Ishikawa (cell line): Measurements from ENCODE around the gene CCDC198.

Experiments
- CEBPB ChIP-seq: IDR thresholded peaks from 2 replicates; pipeline ENCODE4 v1.6.1; 2012
- CREB1 ChIP-seq: IDR thresholded peaks from 2 replicates; pipeline ENCODE4 v1.6.1; 2012; ENCODE audit warnings: low read depth
- EGR1 ChIP-seq: IDR thresholded peaks from 2 replicates; pipeline ENCODE4 v1.6.1; 2012
- EP300 ChIP-seq: IDR thresholded peaks from 2 replicates; pipeline ENCODE4 v1.6.1; 2012; ENCODE audit warnings: borderline replicate concordance
- FOXM1 ChIP-seq: IDR thresholded peaks from 2 replicates; pipeline ENCODE4 v1.6.1; 2012; ENCODE audit warnings: low read depth, borderline replicate concordance
- MAX ChIP-seq: IDR thresholded peaks from 2 replicates; pipeline ENCODE4 v1.6.1; 2012
- NFIC ChIP-seq: IDR thresholded peaks from 2 replicates; pipeline ENCODE4 v1.6.1; 2012
- RAD21 ChIP-seq: IDR thresholded peaks from 2 replicates; pipeline ENCODE4 v1.6.1; 2012; ENCODE audit warnings: low read depth
- REST ChIP-seq: IDR thresholded peaks from 2 replicates; pipeline ENCODE4 v1.6.1; 2012; ENCODE audit warnings: low read depth, mild to moderate bottlenecking
- TAF1 ChIP-seq: IDR thresholded peaks from 2 replicates; pipeline ENCODE4 v1.6.1; 2012; ENCODE audit warnings: low read depth, mild to moderate bottlenecking
- TCF12 ChIP-seq: IDR thresholded peaks from 2 replicates; pipeline ENCODE4 v1.6.1; 2012; ENCODE audit warnings: low read depth
- TEAD4 ChIP-seq: IDR thresholded peaks from 2 replicates; pipeline ENCODE4 v1.6.1; 2012
- USF1 ChIP-seq: IDR thresholded peaks from 2 replicates; pipeline ENCODE4 v1.6.1; 2012
- YY1 ChIP-seq: IDR thresholded peaks from 2 replicates; pipeline ENCODE4 v1.6.1; 2012; ENCODE audit warnings: low read depth

DNA sequence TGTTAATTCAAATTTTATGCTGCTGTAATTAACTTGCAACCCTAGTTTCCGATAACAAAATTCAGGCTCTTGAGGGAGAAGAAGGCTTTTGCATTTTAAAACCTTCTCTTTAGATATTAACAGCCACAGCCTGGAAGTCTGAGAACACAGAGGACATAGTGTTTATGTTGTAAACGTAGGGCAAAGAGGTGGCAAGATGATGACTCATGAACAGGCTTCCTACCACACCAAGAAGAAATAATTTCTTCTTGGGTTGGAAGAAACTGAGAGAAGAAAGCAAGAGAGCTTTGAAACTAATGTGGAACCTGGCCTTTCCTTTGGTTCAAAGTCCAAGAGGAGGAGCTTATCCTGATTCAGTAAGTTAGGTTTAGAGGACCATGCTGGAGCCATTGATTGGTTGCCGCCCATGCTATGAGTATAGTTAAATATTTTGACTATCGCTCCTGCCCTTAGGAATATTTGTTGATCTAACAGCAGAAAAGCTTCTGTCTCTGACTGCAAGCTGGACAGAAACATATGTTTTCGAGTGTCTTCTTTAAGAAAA, 31.8 kb downstream of the CCDC198 start:
- TF ChIP-seq MAX (no peak), EGR1 (no peak), TEAD4 (no peak), EP300 (no peak), REST (no peak), TCF12 (no peak), CREB1 (no peak), USF1 (no peak), TAF1 (no peak), CEBPB (no peak), FOXM1 (no peak), NFIC (no peak), RAD21 (no peak), YY1 (no peak)
